Astrocyte of the cerebellum (primary cell): Measurements from ENCODE around the gene WDR38.

Source experiments
- DNase-seq: peaks from one replicate; pipeline ENCODE4 v3.0.0-alpha.2; 2011; ENCODE audit warnings: low read depth
- H3K4me3 ChIP-seq: 2 replicates; pipeline ENCODE4 v1.5.1; 2011; ENCODE audit warnings: mild to moderate bottlenecking, low read depth, low read length, moderate library complexity
- CTCF ChIP-seq: IDR thresholded peaks from 2 replicates; pipeline ENCODE4 v1.5.1; 2012; ENCODE audit warnings: low read length, low read depth, moderate library complexity, mild to moderate bottlenecking; ENCODE audit errors: missing control alignments
- in situ Hi-C: cut with HindIII; loops from 2 replicates; pipeline ENCODE4 v1.10.0; 2017; ENCODE audit warnings: low sequenced_read_pairs

WDR38 gene

GRCh38 chr9:124873664-124874063, 20.4 kb downstream of the WDR38 start:
- TF ChIP-seq CTCF, result no peak
- no peak for DNase-seq
- H3K4me3 ChIP-seq, result no peak overlapping the region
- in situ Hi-C loops, result no loop called here

GRCh38 chr9:124875501-124875900, 22.2 kb downstream of the WDR38 start:
- in situ Hi-C loops, result no loop called here
- TF ChIP-seq CTCF, result no peak
- no peak for DNase-seq
- H3K4me3 ChIP-seq, result no peak overlapping the region

GRCh38 chr9:124877021-124877782, 23.9 kb downstream of the WDR38 start:
- no peak for DNase-seq
- TF ChIP-seq CTCF, result no peak
- in situ Hi-C loops, result no loop called here
- no peak overlapping the region for H3K4me3 ChIP-seq

GRCh38 chr9:124878021-124878420, 24.8 kb downstream of the WDR38 start:
- H3K4me3 ChIP-seq, result no peak overlapping the region
- in situ Hi-C loops, result no loop called here
- DNase-seq, result no peak
- no peak for TF ChIP-seq CTCF

GRCh38 chr9:124878518-124878917, 25.3 kb downstream of the WDR38 start:
- TF ChIP-seq CTCF, result no peak
- no peak overlapping the region for H3K4me3 ChIP-seq
- DNase-seq, result no peak
- in situ Hi-C loops, result no loop called here

GRCh38 chr9:124879226-124879625, 26.0 kb downstream of the WDR38 start:
- TF ChIP-seq CTCF, result no peak
- in situ Hi-C loops, result no loop called here
- no peak for DNase-seq
- H3K4me3 ChIP-seq, result no peak overlapping the region
